ENCODE results near the gene KRT8.
"Not testable (repeated sequence)": the region's sequence is repeated elsewhere in the genome, so short reads cannot be mapped to it uniquely, and the experiment has no call there.

Gene KRT8

GRCh38 chr12:52904509-52905300 is at the start of gene KRT8:
TSS of gene KRT8 (minus strand) at chr12:52905076. CDS start at chr12:52904981, 95 bp downstream.
- in situ Hi-C loops (cut with MboI; ENCODE audit: low sequenced_read_pairs), result not testable (repeated sequence)

- in situ Hi-C loops (cut with MboI; ENCODE audit: low sequenced_read_pairs), result no loop called here
Measured at GRCh38 chr12:52953181-52953841, 48.4 kb upstream of the KRT8 start.

DNA sequence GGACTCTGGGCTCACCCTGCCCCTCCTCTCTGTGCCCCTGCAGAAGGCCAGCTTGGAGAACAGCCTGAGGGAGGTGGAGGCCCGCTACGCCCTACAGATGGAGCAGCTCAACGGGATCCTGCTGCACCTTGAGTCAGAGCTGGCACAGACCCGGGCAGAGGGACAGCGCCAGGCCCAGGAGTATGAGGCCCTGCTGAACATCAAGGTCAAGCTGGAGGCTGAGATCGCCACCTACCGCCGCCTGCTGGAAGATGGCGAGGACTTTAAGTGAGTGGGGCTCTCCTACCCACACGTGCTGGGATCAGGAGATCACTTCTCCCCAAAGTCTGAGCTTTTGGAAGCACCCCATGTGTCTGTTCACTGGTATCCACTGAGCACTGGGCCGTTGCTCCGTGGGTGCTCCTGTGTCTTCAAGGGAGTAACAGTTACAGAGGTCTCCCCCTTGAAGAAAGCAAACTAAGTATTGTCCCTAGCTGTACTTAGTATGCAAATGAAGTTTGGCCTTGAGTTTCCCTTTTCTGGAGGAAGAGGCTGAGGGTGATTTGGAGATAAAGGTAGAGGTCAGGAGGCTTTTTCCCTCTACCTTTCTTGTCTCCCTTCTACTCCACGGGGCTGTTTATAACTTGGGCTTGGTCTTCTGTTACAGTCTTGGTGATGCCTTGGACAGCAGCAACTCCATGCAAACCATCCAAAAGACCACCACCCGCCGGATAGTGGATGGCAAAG is 47.4 kb upstream of the KRT8 start:
- in situ Hi-C loops (cut with MboI; ENCODE audit: low sequenced_read_pairs), result no loop called here

DNA sequence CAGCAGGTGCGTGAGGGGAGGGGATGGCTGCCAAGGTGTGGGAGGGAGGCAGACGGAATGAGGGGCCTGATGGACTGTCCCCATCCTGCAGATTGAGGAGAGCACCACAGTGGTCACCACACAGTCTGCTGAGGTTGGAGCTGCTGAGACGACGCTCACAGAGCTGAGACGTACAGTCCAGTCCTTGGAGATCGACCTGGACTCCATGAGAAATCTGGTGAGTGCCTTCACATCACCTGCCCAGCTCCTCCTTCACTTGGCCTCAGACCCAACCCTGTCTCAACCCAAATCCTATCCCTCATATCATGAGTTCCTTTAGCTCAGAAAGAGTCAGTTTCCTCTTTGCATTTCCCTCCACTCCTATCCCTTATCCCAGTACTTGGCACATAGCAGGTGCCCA is 46.8 kb upstream of the KRT8 start:
- in situ Hi-C loops (cut with MboI; ENCODE audit: low sequenced_read_pairs), result no loop called here

DNA sequence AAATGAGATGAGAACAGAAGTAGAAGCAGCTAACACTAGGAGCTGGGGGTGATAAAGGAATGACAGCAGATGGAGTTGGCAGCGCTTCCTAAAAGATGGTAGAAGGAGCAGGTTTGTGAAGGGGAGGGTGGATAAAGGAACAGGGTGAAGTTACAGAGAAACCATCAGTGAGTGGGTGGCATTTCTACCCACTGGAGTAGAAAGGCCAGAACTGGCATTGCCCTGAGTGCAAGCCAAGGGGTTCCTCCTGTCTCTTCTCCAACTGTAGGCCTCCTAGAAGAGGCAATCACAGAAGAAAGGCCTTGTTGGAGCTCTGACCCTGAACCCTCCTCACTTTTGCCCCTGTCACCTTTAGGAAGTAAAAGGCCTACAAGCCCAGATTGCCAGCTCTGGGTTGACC is 46.2 kb upstream of the KRT8 start:
- in situ Hi-C loops (cut with MboI; ENCODE audit: low sequenced_read_pairs), result no loop called here

DNA sequence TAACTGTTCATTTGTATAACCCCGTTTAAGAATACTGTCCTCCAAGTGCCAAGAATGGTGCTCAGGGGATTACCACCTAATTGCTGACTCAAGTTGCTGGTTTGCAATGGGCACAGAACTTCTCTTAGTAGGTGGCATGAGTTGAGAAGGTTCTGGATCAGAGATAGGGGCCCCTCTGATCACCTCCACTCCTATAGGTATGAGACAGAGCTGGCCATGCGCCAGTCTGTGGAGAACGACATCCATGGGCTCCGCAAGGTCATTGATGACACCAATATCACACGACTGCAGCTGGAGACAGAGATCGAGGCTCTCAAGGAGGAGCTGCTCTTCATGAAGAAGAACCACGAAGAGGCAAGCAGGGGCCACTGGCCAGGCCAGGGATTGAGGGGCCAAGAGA is 45.7 kb upstream of the KRT8 start:
- in situ Hi-C loops (cut with MboI; ENCODE audit: low sequenced_read_pairs), result no loop called here

GRCh38 chr12:52949413-52950331 is 44.8 kb upstream of the KRT8 start:
- in situ Hi-C loops (cut with MboI; ENCODE audit: low sequenced_read_pairs), result no loop called here

- in situ Hi-C loops (cut with MboI; ENCODE audit: low sequenced_read_pairs), result no loop called here
Measured at GRCh38 chr12:52947738-52948423, 43.0 kb upstream of the KRT8 start.

DNA sequence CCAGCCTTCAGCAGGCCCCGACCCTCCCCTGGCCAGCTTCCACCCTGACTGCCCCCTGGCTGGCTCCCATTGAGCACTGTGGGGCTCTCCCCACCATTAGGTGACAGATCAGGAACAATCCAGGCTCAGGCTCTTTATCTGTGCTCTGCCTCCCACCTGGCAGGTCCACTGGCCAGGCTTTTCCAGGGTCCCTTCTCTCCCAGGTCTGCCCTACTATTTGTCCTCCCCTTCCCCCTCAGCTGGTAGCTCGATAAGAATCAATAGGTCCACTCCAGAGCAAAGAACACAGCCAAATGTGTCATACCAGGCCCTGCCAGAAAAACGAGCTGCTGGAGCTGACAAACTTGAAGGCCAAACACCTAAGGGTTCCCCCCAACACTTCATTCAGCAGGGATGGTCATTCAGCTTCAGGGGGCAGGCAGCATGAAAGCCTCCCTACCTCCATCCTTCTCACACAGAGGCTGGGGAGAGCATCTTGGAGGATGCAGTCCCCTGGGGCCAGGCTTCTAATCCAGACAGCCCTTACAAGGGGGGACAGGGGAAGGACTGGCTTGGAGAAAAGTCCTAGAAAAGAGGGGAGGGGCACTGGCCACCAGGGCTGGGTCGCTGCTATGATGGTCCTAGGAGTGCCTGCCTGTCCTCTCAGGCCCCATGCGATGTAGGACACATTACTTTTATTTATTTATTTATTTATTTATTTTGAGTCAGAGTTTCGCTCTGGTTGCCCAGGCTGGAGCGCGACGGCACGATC is 42.1 kb upstream of the KRT8 start:
- in situ Hi-C loops (cut with MboI; ENCODE audit: low sequenced_read_pairs), result no loop called here

GRCh38 chr12:52946334-52946733 is 41.5 kb upstream of the KRT8 start:
- in situ Hi-C loops (cut with MboI; ENCODE audit: low sequenced_read_pairs), result no loop called here

DNA sequence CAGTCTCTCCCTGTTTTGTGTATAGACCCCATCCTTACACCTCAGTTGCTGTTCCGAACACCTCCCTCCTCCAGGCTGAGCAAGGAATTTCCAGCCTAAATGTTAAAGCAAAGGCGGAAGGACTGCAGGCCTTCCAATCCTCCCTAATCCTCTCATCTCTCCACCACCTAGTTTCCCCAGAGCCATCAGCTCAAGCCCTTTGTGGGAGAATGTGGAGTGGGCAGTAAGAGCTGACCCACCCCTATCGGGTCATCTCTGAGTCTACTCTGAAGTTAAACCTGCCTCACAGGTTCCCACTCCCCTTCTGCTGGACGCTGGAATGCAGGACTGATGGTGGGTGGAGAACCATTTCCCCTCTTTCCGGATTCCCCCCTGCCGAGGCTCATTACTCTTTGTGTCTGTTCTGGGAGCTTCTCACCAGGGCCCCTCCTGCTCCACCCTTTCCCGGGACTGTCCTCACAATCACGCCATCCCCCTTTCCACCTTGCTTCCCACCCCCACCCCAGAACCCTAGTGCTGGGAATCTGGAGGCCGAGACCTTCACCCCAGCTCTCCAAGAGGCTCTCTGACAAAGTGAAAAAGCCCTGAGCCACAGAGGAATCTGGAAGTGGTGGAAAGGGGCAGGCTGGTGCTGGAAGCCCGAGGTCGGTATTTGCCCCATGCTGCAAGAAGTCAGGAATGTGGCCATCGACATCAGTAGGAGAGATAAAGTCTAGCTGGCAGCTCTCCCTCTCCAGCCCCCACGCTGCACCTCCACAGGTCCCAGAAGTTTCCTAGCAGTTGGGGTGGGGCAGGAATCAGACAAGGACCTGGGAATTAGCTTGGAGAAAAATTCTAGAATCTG is 40.7 kb upstream of the KRT8 start:
- in situ Hi-C loops (cut with MboI; ENCODE audit: low sequenced_read_pairs), result no loop called here

DNA sequence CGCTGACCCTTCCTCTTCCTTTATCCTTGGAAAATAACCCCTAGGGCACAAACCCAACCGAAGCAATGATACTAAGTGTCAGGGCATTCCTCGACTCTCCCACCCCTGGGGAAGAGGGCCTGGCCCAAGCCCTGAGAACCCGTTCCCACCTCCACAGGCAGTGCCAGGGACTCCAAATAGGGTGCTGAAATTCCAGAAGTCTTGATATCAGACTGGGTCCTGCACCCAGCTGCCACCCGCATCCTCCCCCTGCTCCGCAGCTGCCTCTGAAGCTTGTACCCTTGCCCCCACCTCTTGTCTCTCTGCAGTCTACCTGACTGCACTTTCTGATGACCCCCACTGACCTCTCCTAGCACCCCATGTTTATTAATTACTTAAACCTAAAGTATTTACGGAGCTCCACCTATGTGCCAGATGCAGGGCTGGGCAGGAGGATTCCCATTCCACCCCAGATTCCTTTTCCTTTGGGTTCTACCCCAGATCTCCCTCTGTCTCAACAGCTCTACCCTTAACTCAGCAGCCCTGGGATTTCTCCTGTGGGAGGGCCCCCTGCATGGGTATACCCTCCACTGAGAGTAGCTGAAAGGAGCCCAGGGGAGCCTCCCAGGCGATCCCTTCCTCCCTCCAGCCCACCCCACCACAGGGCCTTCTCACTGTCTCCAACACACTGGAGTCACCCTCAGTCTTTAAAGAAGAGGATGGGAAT is 40.0 kb upstream of the KRT8 start:
- in situ Hi-C loops (cut with MboI; ENCODE audit: low sequenced_read_pairs), result no loop called here

DNA sequence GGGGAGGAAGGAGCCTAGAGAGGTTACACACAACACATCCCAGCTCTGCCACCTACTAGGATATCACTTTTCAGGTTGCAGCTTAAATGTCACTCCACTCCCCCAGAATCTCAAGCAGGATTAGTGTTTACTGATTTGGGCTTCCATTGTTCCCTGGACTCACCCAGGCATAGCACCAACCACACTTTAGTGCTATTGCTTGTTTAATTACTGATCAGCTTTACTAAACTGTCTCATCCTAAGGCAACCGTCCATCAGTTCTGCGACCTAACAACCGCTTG is 38.0 kb upstream of the KRT8 start:
- in situ Hi-C loops (cut with MboI; ENCODE audit: low sequenced_read_pairs), result no loop called here

DNA sequence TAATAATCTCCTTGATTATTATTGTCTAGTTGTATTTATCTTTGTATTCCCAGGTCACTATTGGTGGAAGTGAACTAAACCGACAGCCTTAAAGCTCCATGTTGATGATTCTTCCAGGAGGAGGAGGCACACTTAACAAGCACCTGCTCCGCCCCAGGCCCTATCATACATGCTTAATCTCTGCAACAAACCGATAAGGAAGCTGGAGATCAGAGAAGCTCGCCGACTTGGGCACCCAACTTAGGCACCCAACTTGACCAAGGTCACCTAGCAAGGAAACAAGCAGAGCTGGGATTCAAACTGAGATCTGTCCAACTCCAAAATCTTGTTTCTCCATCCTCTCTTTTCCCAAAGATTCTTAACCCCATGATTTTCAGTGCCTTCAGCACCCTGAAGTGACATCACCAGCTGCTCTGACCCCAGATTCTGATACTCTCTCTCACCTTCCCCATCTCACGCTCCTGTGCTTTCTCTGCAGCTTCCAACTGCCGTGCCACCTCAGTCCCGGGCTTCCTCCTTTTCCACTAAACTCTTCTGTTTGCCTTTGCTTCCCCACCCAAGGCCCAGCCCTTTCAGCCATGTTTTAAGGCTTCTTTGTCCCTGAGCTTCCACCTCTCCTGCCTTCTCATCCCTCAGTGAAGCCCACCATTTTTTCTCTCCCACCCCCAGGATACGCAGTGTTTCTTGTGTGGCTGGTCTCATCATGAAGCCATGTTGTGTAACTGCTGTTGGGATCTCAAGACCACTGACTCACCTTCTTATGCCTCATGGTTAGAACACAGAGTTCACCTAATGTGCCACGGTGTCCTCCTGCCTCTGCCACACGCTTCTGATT is 37.4 kb upstream of the KRT8 start:
- in situ Hi-C loops (cut with MboI; ENCODE audit: low sequenced_read_pairs), result no loop called here

DNA sequence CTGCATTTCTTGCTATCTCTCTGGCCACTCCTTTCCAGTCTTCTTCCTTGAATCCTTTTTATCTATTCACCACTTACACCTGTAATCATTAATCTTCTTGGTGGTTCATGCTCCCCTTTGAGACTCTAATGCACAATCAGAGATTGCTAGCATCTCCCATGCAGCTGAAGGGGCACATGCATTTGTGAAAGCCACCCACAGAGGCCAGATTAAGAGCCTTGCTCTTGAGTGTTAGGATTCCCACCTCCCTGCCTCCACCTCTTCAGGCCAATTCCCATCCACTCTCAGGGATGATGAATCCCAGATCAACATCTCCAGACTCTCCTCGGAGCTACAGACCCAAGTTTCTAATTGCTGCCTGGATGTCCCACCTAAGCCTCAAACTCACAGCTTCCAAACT is 24.7 kb upstream of the KRT8 start:
- in situ Hi-C loops (cut with MboI; ENCODE audit: low sequenced_read_pairs), result no loop called here

DNA sequence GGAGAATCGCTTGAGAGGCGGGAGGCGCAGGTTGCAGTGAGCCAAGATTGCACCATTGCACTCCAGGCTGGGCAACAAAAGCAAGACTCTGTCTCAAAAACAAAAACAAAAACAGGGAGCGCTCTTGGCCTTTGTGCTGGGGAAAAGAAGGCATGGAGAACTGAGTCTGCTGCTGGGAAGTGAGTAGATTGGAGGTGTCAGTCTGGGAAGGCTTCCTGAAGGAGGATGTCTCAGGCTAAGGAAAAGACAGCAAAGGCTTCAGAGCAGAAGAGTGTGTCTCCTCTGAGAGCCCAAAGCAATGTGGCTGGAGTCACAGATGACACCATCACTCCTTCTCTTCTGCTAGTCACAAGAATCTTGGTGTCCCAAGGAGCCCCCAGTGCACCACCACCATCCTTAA is 23.1 kb upstream of the KRT8 start:
- in situ Hi-C loops (cut with MboI; ENCODE audit: low sequenced_read_pairs), result no loop called here

DNA sequence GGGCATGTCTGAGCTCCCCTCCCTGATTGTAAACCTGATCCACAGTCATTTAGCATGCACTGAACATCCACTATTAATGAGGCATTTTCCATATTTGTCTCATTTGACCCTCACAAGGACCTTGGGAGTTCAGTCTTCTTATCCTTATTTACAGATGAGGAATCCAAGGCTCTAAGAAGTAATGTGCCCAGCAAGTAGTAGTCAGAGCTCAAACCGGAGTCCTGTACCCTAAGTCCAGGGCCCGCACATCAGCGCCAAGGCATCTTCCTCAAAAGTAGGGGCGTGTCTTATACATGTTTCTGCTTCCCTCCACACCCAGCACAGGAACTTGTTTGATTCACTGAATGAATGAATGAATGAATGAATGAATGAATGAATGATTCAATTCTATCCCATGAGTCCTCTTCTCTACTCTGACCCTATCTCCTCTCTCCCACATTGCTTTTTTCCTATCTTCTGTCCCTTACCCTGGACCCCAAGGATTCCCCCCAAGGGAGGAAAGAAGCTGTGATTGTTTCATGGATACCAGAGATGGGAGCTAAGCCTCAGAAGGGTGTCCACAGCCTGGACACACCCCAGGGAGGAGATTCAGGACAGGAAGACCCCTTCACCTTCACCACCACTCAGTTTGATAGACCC is 21.8 kb upstream of the KRT8 start:
- in situ Hi-C loops (cut with MboI; ENCODE audit: low sequenced_read_pairs), result no loop called here
